Subcutaneous adipose tissue (tissue), 4 donors: ENCODE data around the gene GHR. TPM values are rescaled to one million over a fixed set of nuclear protein-coding genes. Genes with fewer than 3 reads are reported as not detected.

Source experiments
- total RNA-seq, 4 donors: library from RNA; depleted of rRNA; stranded (reverse); fragments of >200 nt; gene quantifications; one replicate each; pipeline ENCODE4 v1.1.0, GENCODE V29; 2016
- TF ChIP-seq, protein P1 (sequence below): fragments of 450-650 bp; IDR thresholded peaks from one replicate; pipeline ENCODE4 v1.5.1; 2016; ENCODE audit warnings: low read depth, mild to moderate bottlenecking, control low read depth, antibody characterized with exemption, moderate library complexity

Gene GHR
- total RNA-seq, 4 donors from 2014 or later: 191 to 311 (median 280) TPM

DNA sequence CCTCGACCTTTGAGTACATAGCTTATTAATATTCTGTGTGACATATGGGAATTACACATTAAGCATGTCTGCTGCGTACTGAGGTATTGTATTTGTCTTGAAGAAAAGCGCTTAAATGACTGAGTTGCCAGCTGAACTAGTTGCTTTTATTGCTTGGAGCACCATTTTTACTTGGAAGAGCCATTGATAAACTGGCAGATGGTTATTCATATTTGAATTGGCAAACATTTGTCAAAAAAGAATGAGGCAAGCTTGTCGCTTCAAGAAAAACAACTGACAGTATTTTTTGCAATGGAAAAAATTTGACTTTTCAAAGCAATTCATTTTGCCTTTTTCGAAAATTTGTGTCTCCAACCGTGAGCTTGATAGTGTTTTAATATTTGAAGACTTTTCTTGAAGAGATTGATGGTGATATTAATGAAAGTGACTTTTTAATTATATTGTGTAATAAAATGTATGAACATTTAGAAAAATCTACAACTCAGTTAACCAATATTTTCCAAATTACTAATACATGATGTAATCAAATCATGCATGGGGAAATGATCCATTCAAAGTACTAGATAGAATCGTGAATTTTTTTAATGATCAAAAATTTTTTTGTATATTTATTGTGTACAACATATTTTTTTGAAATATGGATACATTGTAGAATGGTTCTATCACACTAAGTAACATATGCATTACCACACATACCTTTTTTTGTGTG, 278.3 kb downstream of the GHR start:
- TF ChIP-seq, protein P1, sequence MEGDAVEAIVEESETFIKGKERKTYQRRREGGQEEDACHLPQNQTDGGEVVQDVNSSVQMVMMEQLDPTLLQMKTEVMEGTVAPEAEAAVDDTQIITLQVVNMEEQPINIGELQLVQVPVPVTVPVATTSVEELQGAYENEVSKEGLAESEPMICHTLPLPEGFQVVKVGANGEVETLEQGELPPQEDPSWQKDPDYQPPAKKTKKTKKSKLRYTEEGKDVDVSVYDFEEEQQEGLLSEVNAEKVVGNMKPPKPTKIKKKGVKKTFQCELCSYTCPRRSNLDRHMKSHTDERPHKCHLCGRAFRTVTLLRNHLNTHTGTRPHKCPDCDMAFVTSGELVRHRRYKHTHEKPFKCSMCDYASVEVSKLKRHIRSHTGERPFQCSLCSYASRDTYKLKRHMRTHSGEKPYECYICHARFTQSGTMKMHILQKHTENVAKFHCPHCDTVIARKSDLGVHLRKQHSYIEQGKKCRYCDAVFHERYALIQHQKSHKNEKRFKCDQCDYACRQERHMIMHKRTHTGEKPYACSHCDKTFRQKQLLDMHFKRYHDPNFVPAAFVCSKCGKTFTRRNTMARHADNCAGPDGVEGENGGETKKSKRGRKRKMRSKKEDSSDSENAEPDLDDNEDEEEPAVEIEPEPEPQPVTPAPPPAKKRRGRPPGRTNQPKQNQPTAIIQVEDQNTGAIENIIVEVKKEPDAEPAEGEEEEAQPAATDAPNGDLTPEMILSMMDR: no peak

DNA sequence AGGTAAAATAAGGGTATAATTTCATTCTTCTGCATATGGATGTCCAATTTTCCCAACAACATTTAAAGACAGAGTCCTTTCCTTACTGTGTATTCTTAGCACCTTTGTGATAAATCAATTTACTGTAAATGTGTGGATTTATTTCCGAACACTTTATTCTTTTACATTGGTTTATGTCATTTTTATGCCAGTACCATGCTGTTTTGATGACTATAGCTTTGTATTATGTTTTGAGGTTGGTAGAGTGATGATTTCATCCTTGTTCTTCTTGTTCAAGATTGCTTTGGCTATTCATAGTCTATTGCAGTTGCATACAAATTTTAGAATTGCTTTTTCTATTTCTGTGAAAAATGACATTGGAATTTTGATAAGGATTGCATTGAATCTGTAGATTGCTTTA, 280.0 kb downstream of the GHR start:
- TF ChIP-seq, protein P1: no peak

- TF ChIP-seq, protein P1: no peak
These were observed 292.5 kb downstream of the GHR start for GRCh38 chr5:42715785-42716184.

- TF ChIP-seq, protein P1: no peak
These were observed 295.4 kb downstream of the GHR start for GRCh38 chr5:42718591-42718990.

DNA sequence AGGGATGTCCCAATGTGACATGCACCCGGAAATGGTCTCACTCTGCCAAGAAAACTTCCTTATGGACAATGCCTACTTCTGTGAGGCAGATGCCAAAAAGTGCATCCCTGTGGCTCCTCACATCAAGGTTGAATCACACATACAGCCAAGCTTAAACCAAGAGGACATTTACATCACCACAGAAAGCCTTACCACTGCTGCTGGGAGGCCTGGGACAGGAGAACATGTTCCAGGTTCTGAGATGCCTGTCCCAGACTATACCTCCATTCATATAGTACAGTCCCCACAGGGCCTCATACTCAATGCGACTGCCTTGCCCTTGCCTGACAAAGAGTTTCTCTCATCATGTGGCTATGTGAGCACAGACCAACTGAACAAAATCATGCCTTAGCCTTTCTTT, 295.8 kb downstream of the GHR start:
- TF ChIP-seq, protein P1: no peak

- TF ChIP-seq, protein P1: no peak
These were observed 297.0 kb downstream of the GHR start for GRCh38 chr5:42720251-42720650.

GRCh38 chr5:42721484-42721883, 298.2 kb downstream of the GHR start:
- TF ChIP-seq, protein P1: no peak
